Colonic mucosa (tissue), 4 donors: Measurements from ENCODE around the gene NRN1L. TPM values are rescaled to one million over a fixed set of nuclear protein-coding genes. Genes with fewer than 3 reads are reported as not detected.

Source experiments
- DNase-seq: peaks from one replicate; pipeline ENCODE4 v3.0.0-alpha.2; 2020
- H3K27ac ChIP-seq: fragments of 200-600 bp; one replicate; pipeline ENCODE4 v1.8.0; 2021
- H3K27me3 ChIP-seq: fragments of 200-600 bp; one replicate; pipeline ENCODE4 v1.8.0; 2021
- H3K36me3 ChIP-seq: fragments of 200-600 bp; one replicate; pipeline ENCODE4 v1.8.0; 2021
- H3K4me1 ChIP-seq: fragments of 200-600 bp; one replicate; pipeline ENCODE4 v1.8.0; 2021; ENCODE audit warnings: mild to moderate bottlenecking
- H3K4me3 ChIP-seq: fragments of 200-600 bp; one replicate; pipeline ENCODE4 v1.8.0; 2021
- H3K9ac ChIP-seq, 2 donors: one replicate each; pipeline ENCODE4 v1.7.0; 2013; ENCODE audit warnings: control low read depth in 2 of 2, low read depth in 2 of 2, low read length in 2 of 2
- H3K9me3 ChIP-seq: fragments of 200-600 bp; one replicate; pipeline ENCODE4 v1.8.0; 2021
- intact Hi-C: fragments of 100-400 bp; cut with DNase I; formaldehyde crosslinking; loops from one replicate; pipeline ENCODE4 v1.14.1; 2022
- total RNA-seq, 2 donors: library from RNA; stranded (reverse); fragmentation: NEBNext Ultra II Directional in 1 of 2; extraction: Animal tissue kit (Norgen Biotek cat#: 25700) in 1 of 2; gene quantifications; one replicate each; pipeline ENCODE4 v1.2.1, GENCODE V29; 2021
- TF ChIP-seq, protein P1 (sequence below): fragments of 200-600 bp; IDR thresholded peaks from one replicate; pipeline ENCODE4 v1.8.0; 2022; ENCODE audit warnings: antibody characterized with exemption, mild to moderate bottlenecking
- donor health status: healthy.
- donor health status: DM: no; HTN: no; CAD: no.
- donor health status: DM: no; HTN: no; CAD: no.

Gene NRN1L
- total RNA-seq, 2 donors from 2014 or later = 0.93 to 0.96 TPM

DNA sequence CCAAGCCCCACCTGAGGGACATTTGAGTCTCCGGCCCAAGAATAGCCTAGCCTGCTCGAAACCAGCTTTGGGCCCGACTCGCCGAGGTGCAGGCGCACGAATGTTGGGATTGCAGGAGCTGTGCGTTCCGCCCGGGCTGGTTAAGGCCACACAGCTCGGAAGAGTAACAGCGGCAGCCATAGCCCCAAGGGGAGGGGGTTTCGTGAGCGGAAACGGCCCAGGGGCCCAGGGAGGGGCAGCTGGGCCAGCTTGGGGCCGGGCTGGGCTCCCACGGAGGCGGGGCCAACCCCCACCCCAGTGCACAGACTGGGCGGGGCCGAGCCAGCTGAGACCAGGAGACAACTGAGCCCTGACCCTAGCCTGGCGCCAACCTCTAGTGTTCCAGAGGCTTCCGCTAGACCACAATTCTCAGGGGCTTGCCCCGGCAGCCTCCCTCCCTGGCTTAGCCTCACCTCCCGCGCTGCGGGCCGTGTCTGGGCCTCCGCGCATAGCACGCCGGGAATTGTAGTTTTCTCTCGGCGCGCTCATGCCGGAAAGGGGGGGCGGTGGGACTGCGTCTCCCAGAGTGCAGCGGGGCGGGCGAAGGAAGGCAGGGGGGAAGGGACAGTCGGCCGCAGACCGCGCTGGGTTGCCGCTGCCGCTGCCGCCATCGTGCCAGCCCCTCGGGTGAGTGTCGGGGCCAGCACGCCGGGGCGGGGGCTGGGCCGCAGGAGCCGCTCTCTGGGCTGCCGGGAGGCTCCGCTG, 38.2 kb upstream of the NRN1L start, which contains the start of gene NUTF2:
NUTF2 (plus strand) TSS at position 614 of the 744 bp plus-strand sequence. CDS start 18,198 bp downstream, outside the sequence.
- peak; percentile 96 for DNase-seq
- no peaks in the 10 kb centered on the region for H3K36me3 ChIP-seq
- no peaks in the 10 kb centered on the region for H3K27me3 ChIP-seq
- peak within 1 kb of the TSS; percentile 76 for H3K4me3 ChIP-seq
- no peaks in the 10 kb centered on the region for H3K9me3 ChIP-seq
- peak within 1 kb of the TSS; percentile 89 for H3K27ac ChIP-seq
- H3K4me1 ChIP-seq = peaks cover 33% of the 10 kb centered on the region
- H3K9ac ChIP-seq = peak within 1 kb of the TSS; percentile 75 to 97
- TF ChIP-seq, protein P1, sequence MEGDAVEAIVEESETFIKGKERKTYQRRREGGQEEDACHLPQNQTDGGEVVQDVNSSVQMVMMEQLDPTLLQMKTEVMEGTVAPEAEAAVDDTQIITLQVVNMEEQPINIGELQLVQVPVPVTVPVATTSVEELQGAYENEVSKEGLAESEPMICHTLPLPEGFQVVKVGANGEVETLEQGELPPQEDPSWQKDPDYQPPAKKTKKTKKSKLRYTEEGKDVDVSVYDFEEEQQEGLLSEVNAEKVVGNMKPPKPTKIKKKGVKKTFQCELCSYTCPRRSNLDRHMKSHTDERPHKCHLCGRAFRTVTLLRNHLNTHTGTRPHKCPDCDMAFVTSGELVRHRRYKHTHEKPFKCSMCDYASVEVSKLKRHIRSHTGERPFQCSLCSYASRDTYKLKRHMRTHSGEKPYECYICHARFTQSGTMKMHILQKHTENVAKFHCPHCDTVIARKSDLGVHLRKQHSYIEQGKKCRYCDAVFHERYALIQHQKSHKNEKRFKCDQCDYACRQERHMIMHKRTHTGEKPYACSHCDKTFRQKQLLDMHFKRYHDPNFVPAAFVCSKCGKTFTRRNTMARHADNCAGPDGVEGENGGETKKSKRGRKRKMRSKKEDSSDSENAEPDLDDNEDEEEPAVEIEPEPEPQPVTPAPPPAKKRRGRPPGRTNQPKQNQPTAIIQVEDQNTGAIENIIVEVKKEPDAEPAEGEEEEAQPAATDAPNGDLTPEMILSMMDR = no peak
- intact Hi-C loops = no loop called here

DNA sequence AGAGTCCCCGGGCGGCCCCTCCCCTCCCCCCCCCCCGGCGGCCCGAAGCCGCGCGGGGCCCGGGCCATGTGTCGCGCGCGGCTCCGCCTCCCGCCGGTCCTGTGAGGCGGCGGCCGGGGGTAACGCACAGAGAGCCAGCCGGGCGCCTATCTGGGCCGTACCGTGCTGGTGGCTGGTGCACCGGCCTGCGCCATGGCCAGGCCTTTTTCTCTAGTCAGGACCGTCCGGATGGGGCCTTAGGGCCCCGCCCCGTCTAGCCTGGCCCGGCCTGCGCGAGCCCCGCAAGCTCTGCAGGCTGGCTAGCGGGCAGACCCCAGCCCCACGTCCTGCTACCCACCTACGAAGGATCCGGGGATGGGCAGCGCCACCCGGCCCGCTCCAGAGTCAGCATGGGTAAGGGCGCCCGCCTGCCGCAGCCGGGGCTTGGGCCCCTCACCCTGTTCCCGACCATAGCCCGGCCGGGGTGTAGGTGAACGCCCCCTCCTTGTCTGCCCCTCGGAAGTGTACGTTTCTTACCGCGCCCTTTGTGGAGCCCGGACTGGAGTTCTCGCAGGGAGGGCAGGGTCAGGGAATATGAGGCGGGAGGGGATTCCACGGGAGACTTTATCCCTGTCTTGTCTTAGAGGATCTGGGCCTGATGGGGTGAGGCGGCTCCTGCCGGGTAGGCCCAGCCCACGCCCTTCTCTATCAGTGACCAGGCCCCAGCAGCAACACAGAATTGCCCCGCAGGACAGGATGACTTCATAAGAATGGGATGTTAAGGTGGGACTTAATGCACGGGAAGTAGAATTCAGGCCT, 37.4 kb upstream of the NRN1L start, which contains the start of gene CENPT:
CENPT (minus strand) TSS at position 630 of the 798 bp plus-strand sequence. CDS start 13,834 bp downstream, outside the sequence.
- DNase-seq = peak; percentile 44
- Histone ChIP-seq H3K27ac (peak within 1 kb of the TSS; percentile 89), H3K4me3 (peak within 1 kb of the TSS; percentile 76), H3K9me3 (no peaks in the 10 kb centered on the region), H3K9ac (peak within 1 kb of the TSS; percentile 75 to 97), H3K27me3 (no peaks in the 10 kb centered on the region), H3K4me1 (peaks cover 33% of the 10 kb centered on the region), H3K36me3 (no peaks in the 10 kb centered on the region)
- intact Hi-C loops = no loop called here
- TF ChIP-seq, protein P1 = no peak

DNA sequence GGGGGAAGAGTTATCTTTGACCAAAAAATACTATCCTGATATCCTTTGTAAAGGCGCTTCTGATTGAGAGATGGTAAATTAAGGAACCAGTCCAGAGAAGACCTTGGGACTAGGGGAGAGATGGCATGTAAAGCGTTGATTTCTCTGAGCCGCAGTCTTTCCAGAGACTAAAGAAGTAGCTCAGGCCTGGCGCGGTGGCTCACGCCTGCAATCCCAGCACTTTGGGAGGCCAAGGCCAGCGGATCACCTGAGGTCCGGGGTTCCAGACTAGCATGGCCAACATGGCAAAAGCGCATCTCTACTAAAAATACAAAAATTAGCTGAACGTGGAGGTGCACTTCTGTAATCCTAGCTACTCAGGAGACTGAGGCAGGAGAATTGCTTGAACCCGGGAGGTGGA, 36.6 kb upstream of the NRN1L start:
- H3K4me3 ChIP-seq = peak overlapping the region; percentile 76

DNA sequence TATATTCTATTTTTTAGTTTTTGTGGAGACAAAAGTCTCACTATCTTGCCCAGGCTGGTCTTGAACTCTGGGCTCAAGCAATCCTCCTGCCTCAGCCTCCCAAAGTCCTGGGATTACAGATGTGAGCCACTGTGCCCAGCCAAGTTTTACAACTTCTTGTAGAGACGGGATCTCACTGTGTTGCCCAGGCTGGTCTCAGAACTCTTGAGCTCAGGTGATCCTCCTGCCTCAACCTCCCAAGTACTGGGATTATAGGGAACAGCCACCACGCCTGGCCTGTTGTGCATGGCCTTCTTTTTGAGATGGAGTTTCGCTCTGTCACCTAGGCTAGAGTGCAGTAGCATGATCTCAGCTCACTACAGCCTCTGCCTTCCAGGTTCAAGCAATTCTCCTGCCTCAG, 31.0 kb upstream of the NRN1L start:
- Histone ChIP-seq H3K9me3 (no peaks in the 10 kb centered on the region), H3K4me1 (peaks cover 15% of the 10 kb centered on the region), H3K9ac (no peak overlapping the region), H3K27ac (no peak overlapping the region), H3K36me3 (no peaks in the 10 kb centered on the region), H3K27me3 (no peaks in the 10 kb centered on the region), H3K4me3 (no peak overlapping the region)
- intact Hi-C loops = no loop called here
- no peak for DNase-seq
- TF ChIP-seq, protein P1 = no peak

More for the DNA sequence above, 36.6 kb upstream of the NRN1L start:
- Histone ChIP-seq H3K36me3 (no peaks in the 10 kb centered on the region), H3K9me3 (no peaks in the 10 kb centered on the region), H3K9ac (peak overlapping the region; percentile 20 to 91), H3K4me1 (peaks cover 33% of the 10 kb centered on the region), H3K27ac (peak overlapping the region; percentile 89), H3K27me3 (no peaks in the 10 kb centered on the region)
- intact Hi-C loops = no loop called here
- TF ChIP-seq, protein P1 = no peak
- DNase-seq = no peak

DNA sequence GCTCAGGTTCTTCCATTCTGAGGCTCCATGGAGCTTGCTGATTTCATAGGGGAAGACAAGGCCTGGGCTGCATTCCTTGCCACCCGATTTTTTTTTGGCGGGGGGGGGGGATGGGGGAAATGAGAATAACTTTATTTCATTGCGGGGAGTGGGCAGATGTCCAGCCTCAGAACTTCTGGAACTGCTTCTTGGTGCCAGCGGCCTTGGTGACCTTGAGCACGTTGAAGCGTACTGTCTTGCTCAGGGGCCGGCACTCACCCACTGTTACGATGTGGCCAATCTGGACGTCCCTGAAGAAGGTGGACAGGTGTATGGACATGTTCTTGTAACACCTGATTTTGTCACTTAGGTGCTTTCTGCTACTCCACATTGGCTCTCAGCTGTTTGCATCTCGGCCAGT, 28.9 kb upstream of the NRN1L start:
- TF ChIP-seq, protein P1 = no peak
- no peak overlapping the region for H3K27ac ChIP-seq
- peaks cover 17% of the 10 kb centered on the region for H3K4me1 ChIP-seq
- no peak overlapping the region for H3K9ac ChIP-seq
- H3K36me3 ChIP-seq = no peaks in the 10 kb centered on the region
- H3K9me3 ChIP-seq = no peaks in the 10 kb centered on the region
- intact Hi-C loops = no loop called here
- H3K4me3 ChIP-seq = no peak overlapping the region
- DNase-seq = no peak
- no peaks in the 10 kb centered on the region for H3K27me3 ChIP-seq
